Neural cell (in vitro differentiated cells): ENCODE data around the gene LMNA. TPM values are rescaled to one million over a fixed set of nuclear protein-coding genes. Genes with fewer than 3 reads are reported as not detected.
A peak's percentile ranks its signal among the peaks of the same experiment; 100 is the strongest.

Experiments
- H2AFZ ChIP-seq: fragments of 200-600, 300-800 bp; sonication (generic), shearing (Covaris generic); 2 replicates; pipeline ENCODE4 v1.6.0; 2014; ENCODE audit warnings: low read depth, mild to moderate bottlenecking, antibody characterized with exemption, low read length, moderate library complexity
- H3F3A ChIP-seq: fragments of 200-600 bp; shearing (Covaris generic); 2 replicates; pipeline ENCODE4 v1.6.1; 2016; ENCODE audit warnings: mild to moderate bottlenecking, moderate library complexity, mixed read lengths, antibody characterized with exemption, low read length; ENCODE audit not compliant: insufficient read depth, poor library complexity, severe bottlenecking
- H3K27ac ChIP-seq: fragments of 200-600, 300-800 bp; sonication (generic), shearing (Covaris generic); 2 replicates; pipeline ENCODE4 v1.5.1; 2014; ENCODE audit warnings: mild to moderate bottlenecking, low read length, moderate library complexity
- H3K27me3 ChIP-seq: fragments of 300-800, 200-600 bp; sonication (generic), shearing (Covaris generic); 2 replicates; pipeline ENCODE4 v1.6.0; 2014; ENCODE audit warnings: mild to moderate bottlenecking, low read depth, low read length, moderate library complexity; ENCODE audit not compliant: insufficient read depth
- H3K36me3 ChIP-seq: fragments of 300-800, 200-600 bp; sonication (generic), shearing (Covaris generic); 2 replicates; pipeline ENCODE4 v1.5.1; 2014; ENCODE audit warnings: mild to moderate bottlenecking, antibody characterized with exemption, low read length, moderate library complexity; ENCODE audit not compliant: insufficient read depth
- H3K4me2 ChIP-seq: fragments of 300-800, 200-600 bp; sonication (generic), shearing (Covaris generic); 2 replicates; pipeline ENCODE4 v1.6.0; 2014; ENCODE audit warnings: mild to moderate bottlenecking, low read length
- H3K4me3 ChIP-seq: fragments of 300-800, 200-600 bp; sonication (generic), shearing (Covaris generic); 2 replicates; pipeline ENCODE4 v1.5.1; 2014; ENCODE audit warnings: mild to moderate bottlenecking, low read length, moderate library complexity
- H3K79me2 ChIP-seq: fragments of 200-600 bp; shearing (Covaris generic); replicated peaks from 2 replicates; pipeline ENCODE4 v1.6.0; 2014; ENCODE audit warnings: mild to moderate bottlenecking, low read length, moderate library complexity; ENCODE audit not compliant: insufficient read depth
- H3K9ac ChIP-seq: fragments of 300-800, 200-600 bp; sonication (generic), shearing (Covaris generic); 2 replicates; pipeline ENCODE4 v1.6.1; 2016; ENCODE audit warnings: mild to moderate bottlenecking, low read length, mixed read lengths
- H3K9me2 ChIP-seq: fragments of 200-600 bp; shearing (Covaris generic); 2 replicates; pipeline ENCODE4 v1.6.1; 2016; ENCODE audit warnings: mild to moderate bottlenecking, low read length, mixed read lengths; ENCODE audit not compliant: insufficient read depth
- H3K9me3 ChIP-seq: fragments of 200-600, 300-800 bp; sonication (generic), shearing (Covaris generic); 2 replicates; pipeline ENCODE4 v1.6.1; 2016; ENCODE audit warnings: mild to moderate bottlenecking, mixed run types, low read length, moderate library complexity, mixed read lengths
- H4K20me1 ChIP-seq: fragments of 200-600 bp; shearing (Covaris generic); 2 replicates; pipeline ENCODE4 v1.6.1; 2016; ENCODE audit warnings: mild to moderate bottlenecking, mixed run types; ENCODE audit not compliant: insufficient read depth
- CTCF ChIP-seq: fragments of 450-650 bp; IDR thresholded peaks from 2 replicates; pipeline ENCODE4 v1.5.1; 2014; ENCODE audit warnings: antibody characterized with exemption, mild to moderate bottlenecking, moderate library complexity; ENCODE audit not compliant: poor library complexity, severe bottlenecking
- EP300 ChIP-seq: fragments of 450-650 bp; conservative IDR thresholded peaks from 2 replicates; pipeline ENCODE4 v1.6.1; 2014; ENCODE audit warnings: antibody characterized with exemption, mild to moderate bottlenecking, moderate library complexity; ENCODE audit not compliant: poor library complexity, severe bottlenecking
- EZH2 ChIP-seq: fragments of 200-600, 300-800 bp; shearing (Covaris generic), sonication (generic); IDR thresholded peaks from 2 replicates; pipeline ENCODE4 v1.6.1; 2014; ENCODE audit warnings: antibody characterized with exemption, low read length, borderline replicate concordance, mild to moderate bottlenecking; ENCODE audit not compliant: insufficient read depth, poor library complexity, severe bottlenecking
- MXI1 ChIP-seq: fragments of 450-650 bp; conservative IDR thresholded peaks from 2 replicates; pipeline ENCODE4 v1.6.1; 2014; ENCODE audit warnings: antibody characterized with exemption, mild to moderate bottlenecking; ENCODE audit not compliant: poor library complexity, severe bottlenecking
- POLR2AphosphoS5 ChIP-seq: IDR thresholded peaks from 2 replicates; pipeline ENCODE4 v1.6.1; 2012
- RAD21 ChIP-seq: fragments of 450-650 bp; conservative IDR thresholded peaks from 2 replicates; pipeline ENCODE4 v1.6.1; 2014; ENCODE audit warnings: antibody characterized with exemption, mild to moderate bottlenecking, moderate library complexity
- REST ChIP-seq: IDR thresholded peaks from 2 replicates; pipeline ENCODE4 v1.6.1; 2012; ENCODE audit warnings: borderline replicate concordance
- SMC3 ChIP-seq: fragments of 450-650 bp; conservative IDR thresholded peaks from 2 replicates; pipeline ENCODE4 v1.6.1; 2014; ENCODE audit warnings: antibody characterized with exemption, mild to moderate bottlenecking, moderate library complexity; ENCODE audit not compliant: poor library complexity
- TAF1 ChIP-seq: IDR thresholded peaks from 2 replicates; pipeline ENCODE4 v1.6.1; 2012; ENCODE audit warnings: low read depth
- polyA plus RNA-seq: library from polyadenylated mRNA; depleted of rRNA; stranded (reverse); fragments of >200 nt; gene quantifications from 2 replicates; pipeline ENCODE4 v1.2.3, GENCODE V29; 2014

Gene LMNA
- polyA plus RNA-seq, 1 donor from 2014 or later = 90.7 TPM

DNA sequence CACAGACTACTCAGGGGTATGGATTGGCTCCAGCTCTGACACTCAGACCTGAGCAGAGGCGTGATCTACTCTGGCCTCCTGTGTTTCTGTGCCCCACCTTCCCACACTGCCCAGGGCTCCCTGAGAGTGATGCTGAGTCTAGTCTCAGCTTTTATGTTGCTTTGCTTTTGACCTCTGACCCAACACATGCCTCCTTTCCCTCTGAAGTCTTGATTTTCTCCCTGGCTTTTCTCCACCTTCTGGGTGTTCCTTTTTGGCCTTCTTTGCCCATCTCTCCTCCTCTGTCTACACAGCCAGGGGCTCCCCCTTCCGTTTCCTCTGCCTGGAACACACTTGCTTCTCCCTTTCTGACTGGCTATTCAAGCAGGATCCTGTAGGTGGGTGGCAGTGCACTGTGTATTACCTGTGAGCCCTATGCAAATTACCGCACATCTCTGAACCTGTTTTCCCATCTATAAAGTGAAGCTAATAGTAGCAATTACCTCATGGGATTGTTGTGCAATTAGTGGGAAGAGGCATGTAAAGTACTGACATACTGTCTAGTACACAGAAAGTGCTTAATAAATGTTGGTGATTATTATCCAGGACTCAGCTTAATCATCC lies 18.5 kb upstream of the LMNA start:
- Histone ChIP-seq H3K79me2 (peaks cover 80% of the 10 kb centered on the region), H3F3A (no peaks in the 10 kb centered on the region), H3K4me2 (no peak overlapping the region), H2AFZ (no peak overlapping the region), H3K27me3 (no peaks in the 10 kb centered on the region), H3K9ac (no peak overlapping the region), H3K9me2 (no peaks in the 10 kb centered on the region), H3K9me3 (no peaks in the 10 kb centered on the region), H3K4me3 (no peak overlapping the region), H3K36me3 (peaks cover 6% of the 10 kb centered on the region), H3K27ac (no peak overlapping the region), H4K20me1 (peaks cover 11% of the 10 kb centered on the region)
- TF ChIP-seq SMC3 (no peak), EZH2 (no peak), POLR2AphosphoS5 (no peak), RAD21 (no peak), REST (no peak), CTCF (no peak), EP300 (no peak), MXI1 (no peak), TAF1 (no peak)

- peaks cover 11% of the 10 kb centered on the region for H4K20me1 ChIP-seq
- TF ChIP-seq SMC3 = peak; percentile 79
- TF ChIP-seq POLR2AphosphoS5 = no peak
- no peak for TF ChIP-seq EP300
- TF ChIP-seq TAF1 = no peak
- TF ChIP-seq CTCF = peak; percentile 82
- TF ChIP-seq EZH2 = no peak
- peak; percentile 70 for TF ChIP-seq RAD21
- TF ChIP-seq REST = no peak
- TF ChIP-seq MXI1 = no peak
- H3K36me3 ChIP-seq = peaks cover 6% of the 10 kb centered on the region
- no peak overlapping the region for H3K4me3 ChIP-seq
- no peaks in the 10 kb centered on the region for H3K27me3 ChIP-seq
- H3K4me2 ChIP-seq = no peak overlapping the region
- H3F3A ChIP-seq = no peaks in the 10 kb centered on the region
- H3K9ac ChIP-seq = no peak overlapping the region
- H3K9me3 ChIP-seq = no peaks in the 10 kb centered on the region
- no peak overlapping the region for H2AFZ ChIP-seq
- H3K27ac ChIP-seq = no peak overlapping the region
- H3K9me2 ChIP-seq = no peaks in the 10 kb centered on the region
- H3K79me2 ChIP-seq = peaks cover 73% of the 10 kb centered on the region
These were observed 17.7 kb upstream of the LMNA start for GRCh38 chr1:156096640-156097391.
